GM19193 (cell line): ENCODE results near the gene RTL10.

ENCODE experiments used
- POLR2A ChIP-seq: IDR thresholded peaks from 4 replicates; pipeline ENCODE4 v1.6.1; 2011; ENCODE audit not compliant: insufficient read depth, insufficient read length; ENCODE audit errors: extremely low read depth

Gene RTL10

GRCh38 chr22:19866665-19867009 lies 12.0 kb upstream of the RTL10 start:
- TF ChIP-seq POLR2A = no peak

- no peak for TF ChIP-seq POLR2A
These were observed 10.6 kb upstream of the RTL10 start for GRCh38 chr22:19865141-19865829.

GRCh38 chr22:19864538-19865106 lies 9.9 kb upstream of the RTL10 start:
- no peak for TF ChIP-seq POLR2A

- TF ChIP-seq POLR2A = no peak
These were observed 8.9 kb upstream of the RTL10 start for GRCh38 chr22:19863571-19863970.

- no peak for TF ChIP-seq POLR2A
These were observed 8.1 kb upstream of the RTL10 start for GRCh38 chr22:19862619-19863246.

- TF ChIP-seq POLR2A = no peak
These were observed 5.3 kb upstream of the RTL10 start for GRCh38 chr22:19859861-19860510.

- no peak for TF ChIP-seq POLR2A
These were observed 2.7 kb upstream of the RTL10 start for GRCh38 chr22:19857382-19857781.

- TF ChIP-seq POLR2A = peak; percentile 53
These were observed 1.1 kb upstream of the RTL10 start for GRCh38 chr22:19855504-19856409.

GRCh38 chr22:19853879-19854777 lies 546 bp downstream of the RTL10 start:
- no peak for TF ChIP-seq POLR2A

- no peak for TF ChIP-seq POLR2A
These were observed 1.4 kb downstream of the RTL10 start for GRCh38 chr22:19853058-19853878.

GRCh38 chr22:19852177-19852781 lies 2.4 kb downstream of the RTL10 start:
- no peak for TF ChIP-seq POLR2A

GRCh38 chr22:19851291-19852176 lies 3.1 kb downstream of the RTL10 start:
- no peak for TF ChIP-seq POLR2A

- TF ChIP-seq POLR2A = no peak
These were observed 3.9 kb downstream of the RTL10 start for GRCh38 chr22:19850763-19851109.
